ENCODE results near the gene GTF2IRD1. TPM values are rescaled to one million over a fixed set of nuclear protein-coding genes. Genes with fewer than 3 reads are reported as not detected.

Gene GTF2IRD1
- total RNA-seq, 2 donors from 2014 or later = 2.3 to 3.5 TPM

DNA sequence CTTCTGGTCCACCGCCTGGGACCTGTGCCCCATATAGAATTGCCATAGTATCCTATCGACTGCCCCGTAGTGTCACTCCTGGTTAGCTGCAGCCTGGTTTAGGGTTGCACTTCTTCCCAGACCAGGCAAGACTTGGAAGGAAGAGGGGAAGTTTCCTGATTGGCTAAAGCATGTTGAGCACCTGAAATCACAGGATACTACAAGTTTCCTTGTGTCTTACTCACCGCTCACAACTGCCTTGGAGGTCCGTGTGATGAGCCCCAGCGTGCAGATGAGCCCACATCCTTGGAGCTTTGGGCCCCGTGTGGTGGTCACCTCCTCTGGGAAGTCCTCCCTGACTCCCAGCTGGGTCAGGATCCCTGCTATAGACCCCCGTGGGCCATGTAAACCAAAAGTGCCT lies 129.9 kb downstream of the GTF2IRD1 start:
- Mint-ChIP-seq H3K27me3 (no peaks in the 10 kb centered on the region), H3K4me3 (no peak overlapping the region), H3K27ac (no peak overlapping the region), H3K4me1 (no peaks in the 10 kb centered on the region), H3K36me3 (ENCODE audit: low read depth) (no peaks in the 10 kb centered on the region)
- ATAC-seq = no peak
- no peaks in the 10 kb centered on the region for H3K9me3 ChIP-seq (ENCODE audit: control insufficient read depth, low read length, poor library complexity, severe bottlenecking)
- no peak for DNase-seq

DNA sequence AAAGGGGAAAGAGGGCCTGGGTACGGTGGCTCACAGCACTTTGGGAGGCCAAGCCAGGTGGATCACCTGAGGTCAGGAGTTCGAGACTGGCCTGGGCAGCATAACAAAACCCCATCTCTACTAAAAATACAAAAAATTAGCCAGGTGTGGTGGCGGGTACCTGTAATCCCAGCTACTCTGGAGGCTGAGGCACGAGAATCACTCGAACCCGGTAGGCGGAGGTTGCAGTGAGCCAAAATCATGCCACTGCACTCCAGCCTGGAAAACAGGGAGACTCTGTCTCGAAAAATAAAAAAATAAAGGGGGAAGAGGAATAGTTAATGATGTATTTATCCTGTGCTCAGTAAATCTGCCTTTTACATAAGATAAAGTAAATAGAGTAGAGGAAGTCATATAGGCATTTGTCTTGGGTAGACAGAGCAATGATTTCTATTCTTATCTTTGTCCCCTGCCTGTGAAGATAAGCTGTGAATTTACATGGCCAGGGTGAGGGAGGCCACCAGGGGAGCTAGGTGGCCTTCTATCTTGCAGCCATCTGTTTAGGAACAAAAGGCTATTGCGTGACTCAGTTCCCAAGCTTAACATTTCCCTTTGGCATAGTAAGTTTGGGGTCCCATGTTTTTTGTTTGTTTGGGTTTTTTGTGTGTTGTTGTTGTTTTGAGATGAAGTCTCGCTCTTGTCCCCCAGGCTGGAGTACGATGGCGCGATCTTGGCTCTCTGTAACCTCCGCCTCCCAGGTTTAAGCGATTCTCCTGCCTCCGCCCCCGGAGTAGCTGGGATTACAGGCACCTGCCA lies 130.7 kb downstream of the GTF2IRD1 start:
- H3K36me3 Mint-ChIP-seq (ENCODE audit: low read depth) = no peaks in the 10 kb centered on the region
- H3K27me3 Mint-ChIP-seq = no peaks in the 10 kb centered on the region
- H3K4me3 Mint-ChIP-seq = no peak overlapping the region
- no peak overlapping the region for H3K27ac Mint-ChIP-seq
- H3K4me1 Mint-ChIP-seq = no peaks in the 10 kb centered on the region
- no peaks in the 10 kb centered on the region for H3K9me3 ChIP-seq (ENCODE audit: control insufficient read depth, low read length, poor library complexity, severe bottlenecking)
- no peak for ATAC-seq
- no peak for DNase-seq

DNA sequence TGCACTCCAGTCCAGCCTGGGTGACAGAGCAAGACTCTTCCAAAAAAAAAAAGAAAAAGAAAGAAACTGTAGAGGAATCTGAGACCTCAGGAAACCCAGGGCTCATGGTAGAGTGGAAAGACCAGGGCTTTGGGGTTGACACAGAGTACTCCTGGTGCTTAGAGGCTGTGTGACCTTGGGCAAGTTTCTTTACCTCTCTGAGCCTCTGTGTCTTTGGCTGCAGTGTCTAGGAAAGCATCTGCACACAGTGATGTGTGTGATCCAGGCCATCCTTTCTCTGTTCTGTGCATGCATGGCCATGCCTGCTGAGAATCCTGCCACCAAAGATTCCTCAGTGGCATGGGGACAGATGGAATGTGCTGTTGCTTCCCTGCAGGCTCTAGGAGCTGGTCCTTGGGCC lies 132.1 kb downstream of the GTF2IRD1 start:
- no peaks in the 10 kb centered on the region for H3K9me3 ChIP-seq (ENCODE audit: control insufficient read depth, low read length, poor library complexity, severe bottlenecking)
- Mint-ChIP-seq H3K27ac (no peak overlapping the region), H3K4me3 (peak overlapping the region; percentile 33), H3K4me1 (no peaks in the 10 kb centered on the region), H3K27me3 (no peaks in the 10 kb centered on the region), H3K36me3 (ENCODE audit: low read depth) (no peaks in the 10 kb centered on the region)
- DNase-seq (no peak), ATAC-seq (no peak)

DNA sequence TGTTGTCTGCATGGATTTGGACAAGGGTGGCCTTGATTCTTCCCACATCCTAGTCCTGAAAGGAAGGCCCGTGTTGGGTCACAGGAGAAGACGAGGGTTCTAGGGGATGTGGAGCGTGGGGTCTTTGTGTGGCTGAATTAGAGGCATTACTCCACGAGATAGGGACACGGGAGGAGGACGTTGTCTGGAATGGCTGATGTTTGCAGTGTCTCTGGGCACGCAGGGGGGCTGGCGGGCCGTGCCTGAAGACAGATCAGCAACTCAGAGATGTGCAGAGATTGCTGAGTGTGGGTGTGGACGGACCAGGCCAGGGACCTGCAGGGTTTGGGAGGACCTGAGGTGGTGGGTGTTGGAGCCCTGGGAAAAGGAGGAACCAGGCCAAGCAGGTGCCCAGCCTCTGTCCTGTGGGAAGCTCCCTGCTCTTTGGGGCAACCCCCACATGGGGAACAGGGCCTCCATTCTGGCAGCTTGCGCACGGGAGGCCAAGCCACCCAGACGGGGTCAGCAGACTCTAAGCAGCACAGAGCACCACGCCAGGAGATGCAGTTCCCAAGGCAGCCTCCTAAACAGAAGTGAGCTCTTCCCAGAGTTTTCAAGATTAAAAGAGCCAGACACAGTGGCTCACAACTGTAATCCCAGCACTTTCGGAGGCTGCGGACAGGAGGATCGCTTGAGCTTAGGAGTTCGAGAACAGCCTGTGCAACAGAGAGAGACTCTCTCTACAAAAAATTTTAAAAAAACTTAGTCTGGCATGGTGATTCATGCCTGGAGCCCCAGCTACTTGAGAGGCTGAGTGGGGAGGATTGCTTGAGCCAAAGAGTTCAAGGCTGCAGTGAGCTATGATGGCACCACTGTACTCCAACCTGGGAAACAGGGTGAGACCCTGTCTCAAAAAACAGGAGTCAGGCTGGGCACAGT lies 132.8 kb downstream of the GTF2IRD1 start:
- ATAC-seq (no peak), DNase-seq (no peak)
- Mint-ChIP-seq H3K36me3 (ENCODE audit: low read depth) (no peaks in the 10 kb centered on the region), H3K4me1 (no peaks in the 10 kb centered on the region), H3K27me3 (no peaks in the 10 kb centered on the region), H3K27ac (no peak overlapping the region), H3K4me3 (peak overlapping the region; percentile 33)
- H3K9me3 ChIP-seq (ENCODE audit: control insufficient read depth, low read length, poor library complexity, severe bottlenecking) = no peaks in the 10 kb centered on the region

DNA sequence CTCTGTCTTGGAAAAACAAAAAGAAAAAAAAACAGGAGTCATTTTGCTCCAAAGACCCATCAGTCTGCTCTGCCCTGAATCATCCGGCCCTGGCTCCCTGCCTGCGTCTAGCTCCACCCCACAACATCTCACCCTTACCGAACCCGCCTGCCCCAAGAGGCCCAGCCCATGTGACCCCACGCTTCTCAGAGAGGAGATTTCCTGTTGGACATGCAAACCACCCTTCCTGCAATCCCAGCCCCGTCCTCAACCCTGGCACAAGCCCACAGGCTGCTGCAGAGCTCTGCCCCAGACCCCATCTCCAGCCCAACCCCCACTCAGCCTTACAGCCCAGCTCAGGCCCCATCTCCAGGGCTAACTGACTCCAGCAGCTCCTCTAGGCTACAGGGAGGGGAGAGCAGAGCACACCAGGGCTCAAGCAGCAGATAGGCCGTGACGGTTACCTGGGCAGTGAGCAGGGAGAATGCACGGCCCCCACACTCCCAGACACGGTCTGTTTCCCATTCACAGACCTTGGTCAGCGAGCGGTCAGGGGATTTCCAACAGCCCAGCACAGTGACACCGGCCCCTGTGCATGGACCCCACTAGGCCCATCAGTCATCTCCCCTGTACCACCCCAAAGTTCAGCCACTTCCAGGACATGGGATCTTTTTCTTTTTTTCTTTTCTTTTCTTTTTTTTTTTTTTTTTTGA lies 133.9 kb downstream of the GTF2IRD1 start:
- Mint-ChIP-seq H3K4me3 (no peak overlapping the region), H3K36me3 (ENCODE audit: low read depth) (no peaks in the 10 kb centered on the region), H3K27ac (no peak overlapping the region), H3K4me1 (no peaks in the 10 kb centered on the region), H3K27me3 (no peaks in the 10 kb centered on the region)
- no peaks in the 10 kb centered on the region for H3K9me3 ChIP-seq (ENCODE audit: control insufficient read depth, low read length, poor library complexity, severe bottlenecking)
- ATAC-seq = no peak
- DNase-seq = no peak

DNA sequence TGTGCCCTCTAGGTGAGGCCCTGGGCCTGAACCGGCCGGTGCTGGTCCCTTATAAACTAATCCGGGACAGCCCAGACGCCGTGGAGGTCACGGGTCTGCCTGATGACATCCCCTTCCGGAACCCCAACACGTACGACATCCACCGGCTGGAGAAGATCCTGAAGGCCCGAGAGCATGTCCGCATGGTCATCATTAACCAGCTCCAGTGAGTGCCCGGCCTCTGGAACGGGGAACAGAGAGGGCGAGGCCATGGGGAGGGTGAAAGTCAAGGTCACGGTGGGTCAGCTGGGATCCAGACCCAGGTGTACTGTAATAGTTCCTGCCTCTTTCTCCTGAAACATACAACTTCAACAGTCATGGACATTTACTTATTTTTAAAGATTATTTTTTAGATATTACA lies 137.1 kb downstream of the GTF2IRD1 start:
- DNase-seq (no peak), ATAC-seq (no peak)
- Mint-ChIP-seq H3K27me3 (no peaks in the 10 kb centered on the region), H3K27ac (no peak overlapping the region), H3K4me1 (no peaks in the 10 kb centered on the region), H3K4me3 (no peak overlapping the region), H3K36me3 (ENCODE audit: low read depth) (no peaks in the 10 kb centered on the region)
- H3K9me3 ChIP-seq (ENCODE audit: control insufficient read depth, low read length, poor library complexity, severe bottlenecking) = no peaks in the 10 kb centered on the region

DNA sequence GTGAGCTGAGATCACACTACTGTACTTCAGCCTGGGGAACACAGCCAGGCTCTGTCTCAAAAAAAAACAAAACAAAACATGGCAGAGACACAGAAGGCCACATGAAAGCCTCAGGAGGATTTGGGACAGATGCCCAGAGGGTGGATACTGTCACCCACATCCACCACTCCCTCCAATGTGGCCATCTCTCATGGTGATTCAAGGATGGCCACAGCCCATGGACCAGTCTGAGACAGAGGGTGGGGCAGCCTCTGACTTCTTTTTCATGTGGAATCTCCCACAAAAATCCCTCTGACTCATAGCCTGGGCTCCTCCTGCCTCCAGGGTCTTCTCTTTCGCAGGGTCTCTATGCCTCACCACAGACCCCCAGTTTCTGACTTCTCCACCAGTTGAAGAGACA lies 144.9 kb downstream of the GTF2IRD1 start:
- ATAC-seq (no peak), DNase-seq (no peak)
- H3K4me3 Mint-ChIP-seq = no peak overlapping the region
- no peaks in the 10 kb centered on the region for H3K27me3 Mint-ChIP-seq
- H3K36me3 Mint-ChIP-seq (ENCODE audit: low read depth) = no peaks in the 10 kb centered on the region
- no peaks in the 10 kb centered on the region for H3K9me3 ChIP-seq (ENCODE audit: control insufficient read depth, low read length, poor library complexity, severe bottlenecking)
- no peak overlapping the region for H3K27ac Mint-ChIP-seq
- peaks cover 2% of the 10 kb centered on the region for H3K4me1 Mint-ChIP-seq

DNA sequence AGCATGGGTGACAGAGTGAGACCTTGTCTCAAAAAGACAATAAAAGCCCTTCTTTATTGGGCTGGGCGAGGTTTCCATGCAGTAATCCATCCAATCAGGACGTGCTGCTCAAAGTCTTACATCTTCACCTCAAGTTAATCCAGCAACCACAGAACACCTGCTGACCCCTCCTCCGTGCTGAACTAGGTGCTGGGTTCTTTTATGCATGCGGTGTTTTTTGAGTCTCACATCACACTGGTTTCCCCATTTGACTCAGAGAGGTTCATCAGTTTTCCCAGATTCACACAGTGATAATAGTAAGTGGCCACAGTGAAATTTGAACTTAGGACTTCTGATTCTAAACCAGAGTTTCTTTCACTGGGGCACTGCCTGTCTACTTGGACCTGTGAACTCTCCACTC lies 145.5 kb downstream of the GTF2IRD1 start:
- Mint-ChIP-seq H3K36me3 (ENCODE audit: low read depth) (no peaks in the 10 kb centered on the region), H3K4me1 (peaks cover 2% of the 10 kb centered on the region), H3K27me3 (no peaks in the 10 kb centered on the region), H3K4me3 (no peak overlapping the region), H3K27ac (no peak overlapping the region)
- no peak for ATAC-seq
- H3K9me3 ChIP-seq (ENCODE audit: control insufficient read depth, low read length, poor library complexity, severe bottlenecking) = no peaks in the 10 kb centered on the region
- no peak for DNase-seq

DNA sequence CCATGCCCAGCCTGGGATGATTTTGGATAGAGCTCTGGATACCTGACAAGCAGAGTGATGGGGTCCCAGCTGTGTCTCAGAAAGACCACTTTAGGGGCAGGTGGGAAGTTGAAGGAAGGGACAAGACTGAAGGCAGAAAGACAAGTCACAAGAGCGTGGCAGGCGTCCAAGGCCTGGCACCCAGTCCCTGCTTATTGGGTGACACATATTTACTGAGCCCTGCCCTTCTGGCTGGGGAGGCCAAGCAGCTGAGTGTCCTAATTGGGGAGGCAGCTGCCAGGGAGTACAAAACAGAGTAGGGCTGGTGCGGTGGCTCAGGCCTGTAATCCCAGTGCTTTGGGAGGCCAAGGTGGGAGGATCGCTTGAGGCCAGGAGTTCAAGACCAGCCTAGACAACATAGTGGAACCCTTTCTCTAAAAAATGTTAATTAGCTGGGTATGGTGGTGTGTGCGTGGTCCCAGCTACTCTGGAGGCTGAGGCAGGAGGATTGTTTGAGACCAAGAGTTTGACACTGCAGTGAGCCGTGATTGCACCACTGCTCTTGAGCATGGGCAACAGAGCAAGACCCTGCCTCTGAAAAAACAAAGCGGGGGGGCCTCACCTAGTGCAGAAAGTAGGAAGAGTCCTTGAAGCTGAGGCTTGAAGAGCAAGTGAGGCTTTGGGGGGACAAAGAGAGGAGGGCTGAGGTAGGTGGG lies 150.8 kb downstream of the GTF2IRD1 start:
- H3K36me3 Mint-ChIP-seq (ENCODE audit: low read depth) = no peaks in the 10 kb centered on the region
- ATAC-seq = no peak
- no peak for DNase-seq
- H3K27me3 Mint-ChIP-seq = no peaks in the 10 kb centered on the region
- no peaks in the 10 kb centered on the region for H3K9me3 ChIP-seq (ENCODE audit: control insufficient read depth, low read length, poor library complexity, severe bottlenecking)
- H3K27ac Mint-ChIP-seq = peak overlapping the region; percentile 74
- H3K4me1 Mint-ChIP-seq = peaks cover 6% of the 10 kb centered on the region
- H3K4me3 Mint-ChIP-seq = peak overlapping the region; percentile 82

DNA sequence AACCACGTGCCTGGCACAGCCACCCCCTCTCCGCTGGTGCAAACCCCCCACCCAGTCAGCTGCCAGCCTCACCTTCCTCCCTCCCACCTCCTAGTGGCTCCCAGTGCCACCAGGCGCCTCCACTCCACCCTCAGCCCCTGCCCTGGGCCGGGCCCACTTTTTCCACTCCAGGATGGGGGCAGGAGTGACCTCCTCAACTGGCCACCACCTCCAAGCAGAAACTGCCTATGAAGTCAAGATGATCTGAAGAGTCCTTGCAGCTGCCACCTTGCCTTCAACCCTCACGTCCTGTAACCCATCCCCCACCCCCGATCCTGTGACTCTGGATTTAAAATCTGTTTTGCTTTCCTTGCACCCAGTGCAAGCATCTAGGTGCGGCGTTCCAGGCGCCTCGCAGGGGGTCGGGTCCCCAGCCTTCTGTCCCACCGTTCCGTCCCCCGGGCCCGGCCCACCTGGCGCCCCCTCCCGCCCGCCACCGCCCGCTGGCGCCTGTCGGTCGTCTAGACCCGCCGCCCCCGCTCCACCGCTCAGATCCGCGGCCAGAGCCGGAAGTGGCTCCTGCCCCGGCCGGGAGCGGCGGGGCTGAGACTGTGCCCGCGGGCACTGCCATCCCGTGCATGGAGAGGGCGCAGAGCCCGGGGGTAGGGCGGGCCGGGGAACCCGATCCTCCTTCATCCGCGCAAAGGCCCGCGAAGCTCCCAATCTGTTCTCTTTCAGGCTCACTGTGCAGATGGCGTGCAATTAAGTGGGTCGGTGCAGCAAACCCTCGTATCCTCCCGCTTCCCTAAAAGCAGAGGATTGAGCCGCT lies 152.6 kb downstream of the GTF2IRD1 start:
- Mint-ChIP-seq H3K27ac (peak overlapping the region; percentile 74), H3K36me3 (ENCODE audit: low read depth) (peaks cover 2% of the 10 kb centered on the region), H3K4me3 (peak overlapping the region; percentile 82), H3K4me1 (peaks cover 4% of the 10 kb centered on the region), H3K27me3 (no peaks in the 10 kb centered on the region)
- no peaks in the 10 kb centered on the region for H3K9me3 ChIP-seq (ENCODE audit: control insufficient read depth, low read length, poor library complexity, severe bottlenecking)
- ATAC-seq (peak; percentile 76), DNase-seq (peak in 2 of 3 donors; percentile 12 to 18)

DNA sequence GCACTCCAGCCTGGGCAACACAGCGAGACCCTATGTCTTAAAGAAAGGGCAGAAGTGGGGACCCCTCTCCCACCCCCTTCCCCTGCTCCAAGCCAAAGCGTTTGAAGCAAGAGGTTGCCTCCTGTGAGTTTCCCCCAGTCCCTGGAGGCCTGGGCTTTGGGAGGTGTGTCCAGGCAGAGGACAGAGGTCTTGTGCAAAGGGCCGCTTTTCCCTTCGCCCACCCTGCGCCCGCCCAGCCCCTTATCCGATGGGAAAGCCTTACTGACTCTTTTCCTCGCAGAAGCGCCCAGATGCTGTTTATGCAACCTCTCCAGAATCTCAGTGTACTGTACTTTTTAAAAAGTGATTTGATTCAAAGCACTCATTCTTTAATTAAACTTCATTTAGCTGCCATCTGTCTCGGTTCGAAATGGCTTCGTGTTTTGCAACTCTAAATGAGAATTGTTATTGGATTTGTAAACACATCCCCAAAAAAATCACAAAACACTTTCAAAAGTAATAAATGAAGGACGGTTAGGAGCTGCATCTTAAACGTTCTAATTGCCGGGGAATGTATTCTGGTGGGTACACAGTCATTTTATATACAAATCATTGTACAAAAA lies 153.3 kb downstream of the GTF2IRD1 start:
- peaks cover 2% of the 10 kb centered on the region for H3K36me3 Mint-ChIP-seq (ENCODE audit: low read depth)
- H3K4me1 Mint-ChIP-seq = peaks cover 4% of the 10 kb centered on the region
- no peaks in the 10 kb centered on the region for H3K9me3 ChIP-seq (ENCODE audit: control insufficient read depth, low read length, poor library complexity, severe bottlenecking)
- H3K27me3 Mint-ChIP-seq = no peaks in the 10 kb centered on the region
- H3K4me3 Mint-ChIP-seq = peak overlapping the region; percentile 82
- ATAC-seq (no peak), DNase-seq (no peak)
- H3K27ac Mint-ChIP-seq = no peak overlapping the region
